A549 treated with CpdA at 1 μM for 4 hours (cell line): ENCODE measurements around the gene ERCC6. TPM values are rescaled to one million over a fixed set of nuclear protein-coding genes. Genes with fewer than 3 reads are reported as not detected.

Source experiments
- total RNA-seq: library from RNA; stranded (reverse); fragments of 200-300 nt; extraction: Qiagen RNA extraction; gene quantifications from 5 replicates; pipeline ENCODE4 v1.2.3, GENCODE V29; 2022; ENCODE audit warnings: low read depth

The ERCC6 gene
- 5.3 to 7.5 TPM (median 5.3 TPM) in 5 replicates for total RNA-seq

DNA sequence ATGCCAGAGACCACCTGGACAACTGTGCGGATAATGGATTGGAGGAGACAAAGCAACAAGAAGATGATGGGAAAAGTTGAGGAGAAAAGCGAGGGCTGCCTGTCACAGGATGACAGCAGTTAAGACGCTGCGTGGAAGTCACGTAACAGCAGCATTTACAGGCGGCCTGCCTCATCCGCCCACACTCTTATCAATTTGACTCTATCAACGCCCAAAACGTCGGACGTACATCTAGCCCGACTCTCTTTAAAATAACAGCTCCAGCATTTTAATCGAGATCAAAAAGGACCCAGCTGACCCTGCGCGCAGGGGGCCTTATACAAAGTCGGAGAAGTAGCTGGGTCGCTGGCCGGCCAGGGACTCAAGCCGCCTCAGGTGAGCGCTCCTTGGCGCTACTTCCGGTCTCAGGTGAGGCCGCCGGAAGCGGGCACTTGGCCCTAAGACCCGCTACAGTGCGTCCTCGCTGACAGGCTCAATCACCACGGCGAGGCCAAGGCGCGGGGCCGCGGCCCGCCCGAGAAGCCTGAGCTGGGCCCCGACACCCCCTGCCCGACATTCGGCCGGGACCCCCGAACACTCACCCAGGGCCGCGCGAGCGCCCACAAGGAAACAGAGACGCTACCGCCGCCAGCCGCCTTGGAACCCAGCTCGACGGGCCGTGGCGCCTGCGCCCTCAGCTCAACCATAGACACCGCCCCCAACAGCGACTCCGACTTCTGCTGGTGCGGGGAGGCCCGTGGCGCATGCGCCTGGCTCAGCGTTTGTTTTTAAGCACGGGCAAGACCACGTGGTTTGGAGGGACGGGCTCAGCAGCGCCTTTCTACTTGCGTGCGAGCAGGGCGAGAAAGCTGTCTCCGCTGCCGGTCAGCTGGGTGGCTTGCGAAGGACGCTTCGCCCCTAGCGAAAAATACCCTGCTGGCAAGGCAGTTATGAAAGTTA is at the start of gene ERCC6:
Gene ERCC6, minus strand, starts transcription at position 741 of the 939 bp plus-strand sequence.

Other genes with a start within 250 kb of the ERCC6 start
- not detected in 5 replicates for gene C10orf71, start 240.0 kb downstream of the ERCC6 start, total RNA-seq
- gene DRGX, start 143.0 kb downstream of the ERCC6 start, total RNA-seq = not detected in 5 replicates
- gene SLC18A3, start 71.2 kb upstream of the ERCC6 start, total RNA-seq = 0.03 TPM in 1 of 5 replicates, not detected in the others
- gene CHAT, start 74.9 kb upstream of the ERCC6 start, total RNA-seq = not detected in 5 replicates
- gene C10orf53, start 140.5 kb upstream of the ERCC6 start, total RNA-seq = not detected in 5 replicates
- 0.21 to 0.24 TPM (median 0.21 TPM) in 5 replicates for gene OGDHL, start 223.2 kb upstream of the ERCC6 start, total RNA-seq